H1 (cell line): ENCODE measurements around the gene FGD5. TPM values are rescaled to one million over a fixed set of nuclear protein-coding genes. Genes with fewer than 3 reads are reported as not detected.

ENCODE experiments used
- CTCF ChIA-PET: fragments of 300-600 bp; sonication (Branson Sonifier 250); formaldehyde crosslinking; loops from one replicate; lab custom pipeline; 2021; ENCODE audit not compliant: partially characterized antibody; lab: Charles Lee
- POLR2A ChIA-PET: fragments of 300-600 bp; sonication (Branson Sonifier 250); formaldehyde crosslinking; loops from one replicate; lab custom pipeline; 2021; ENCODE audit warnings: inconsistent platforms; ENCODE audit not compliant: partially characterized antibody; lab: Charles Lee
- DNase-seq, 2 experiments: peaks; one replicate each; pipeline versions ENCODE4 v3.0.0 to v3.0.0-alpha.2; 2010 to 2022; ENCODE audit warnings: low spot score in 2 of 2, low read depth in 1 of 2, mixed read lengths in 1 of 2
- FAIRE-seq: peaks from 2 replicates; lab custom pipeline; 2011; peaks lifted over from hg19 to GRCh38; lab: Jason Lieb, UNC
- H2AFZ ChIP-seq: 2 replicates; pipeline ENCODE4 v1.8.1; 2012; ENCODE audit warnings: low read length, inconsistent platforms
- H2AK5ac ChIP-seq: 2 replicates; pipeline ENCODE4 v1.6.1; 2013; ENCODE audit warnings: low read depth, low read length
- H2BK120ac ChIP-seq: replicated peaks from 2 replicates; pipeline ENCODE3; 2013; ENCODE audit warnings: low read depth, low read length, inconsistent platforms
- H2BK12ac ChIP-seq: 2 replicates; pipeline ENCODE4 v1.6.1; 2013; ENCODE audit warnings: low read depth, low read length
- H2BK15ac ChIP-seq: 2 replicates; pipeline ENCODE4 v1.6.1; 2013; ENCODE audit warnings: low read length
- H2BK20ac ChIP-seq: 2 replicates; pipeline ENCODE4 v1.6.1; 2013; ENCODE audit warnings: low read length
- H2BK5ac ChIP-seq: 2 replicates; pipeline ENCODE4 v1.6.1; 2013; ENCODE audit warnings: low read depth, low read length
- H3K14ac ChIP-seq: 2 replicates; pipeline ENCODE4 v1.6.1; 2013; ENCODE audit warnings: inconsistent platforms; ENCODE audit not compliant: insufficient read length
- H3K18ac ChIP-seq: 2 replicates; pipeline ENCODE4 v1.6.1; 2013; ENCODE audit warnings: low read length; ENCODE audit errors: extremely low read depth
- H3K23ac ChIP-seq: 2 replicates; pipeline ENCODE4 v1.6.1; 2013; ENCODE audit warnings: inconsistent platforms; ENCODE audit not compliant: insufficient read length
- H3K23me2 ChIP-seq: 2 replicates; pipeline ENCODE4 v1.6.1; 2013; ENCODE audit warnings: low read depth, low read length
- H3K27ac ChIP-seq: 2 replicates; pipeline ENCODE4 v1.6.1; 2011; ENCODE audit warnings: low read depth, low read length, inconsistent platforms
- H3K27me3 ChIP-seq, 4 experiments: replicated peaks in 1 of 4; 1 replicate in 1 of 4; 2 replicates in 3 of 4; pipeline versions ENCODE4 v1.6.1 to v1.8.1; 2011 to 2013; ENCODE audit warnings: low read length in 3 of 4, mild to moderate bottlenecking in 3 of 4, inconsistent platforms in 2 of 4, mixed read lengths in 2 of 4, moderate library complexity in 1 of 4; ENCODE audit not compliant: control insufficient read depth in 3 of 4, insufficient read depth in 3 of 4; ENCODE audit errors: extremely low read depth in 1 of 4
- H3K36me3 ChIP-seq, 4 experiments: 2 replicates each; pipeline versions ENCODE4 v1.6.1 to v1.8.1; 2011 to 2013; ENCODE audit warnings: mild to moderate bottlenecking in 4 of 4, low read length in 3 of 4, moderate library complexity in 2 of 4, control low read depth in 1 of 4, inconsistent platforms in 1 of 4; ENCODE audit not compliant: insufficient read depth in 4 of 4, control insufficient read depth in 2 of 4
- H3K4ac ChIP-seq: replicated peaks from 2 replicates; pipeline ENCODE3; 2013; ENCODE audit warnings: low read length, low read depth, mixed read lengths, inconsistent platforms; ENCODE audit not compliant: insufficient read length
- H3K4me1 ChIP-seq, 4 experiments: replicated peaks in 1 of 4; 1 replicate in 1 of 4; 2 replicates in 3 of 4; pipeline versions ENCODE4 v1.6.1 to v1.8.1; 2011 to 2013; ENCODE audit warnings: low read length in 3 of 4, inconsistent platforms in 2 of 4, mixed read lengths in 1 of 4; ENCODE audit not compliant: insufficient read depth in 4 of 4, control insufficient read depth in 3 of 4
- H3K4me2 ChIP-seq, 2 experiments: 2 replicates each; pipeline versions ENCODE4 v1.6.1 to v1.8.1; 2011 to 2013; ENCODE audit warnings: low read depth in 2 of 2, low read length in 2 of 2, control low read depth in 1 of 2, inconsistent platforms in 1 of 2, mild to moderate bottlenecking in 1 of 2; ENCODE audit not compliant: insufficient read depth in 1 of 2
- H3K4me3 ChIP-seq, 4 experiments: fragments of 200-600, 300-600 bp in 1 of 4; sonication (generic), shearing (Covaris generic), sonication (Bioruptor Twin) in 1 of 4; 2 replicates each; pipeline versions ENCODE4 v1.5.1 to v1.8.1; 2011 to 2016; ENCODE audit warnings: low read length in 4 of 4, low read depth in 3 of 4, control low read depth in 2 of 4, inconsistent platforms in 2 of 4, mild to moderate bottlenecking in 2 of 4, mixed read lengths in 1 of 4, moderate library complexity in 1 of 4; ENCODE audit not compliant: insufficient read depth in 2 of 4; ENCODE audit errors: extremely low read depth in 1 of 4
- H3K56ac ChIP-seq: replicated peaks from 2 replicates; pipeline ENCODE3; 2013; ENCODE audit warnings: low read depth, mild to moderate bottlenecking, mixed read lengths, low read length, inconsistent platforms; ENCODE audit not compliant: insufficient read length
- H3K79me1 ChIP-seq: 2 replicates; pipeline ENCODE4 v1.6.1; 2013; ENCODE audit warnings: low read depth, low read length, control low read depth
- H3K79me2 ChIP-seq, 2 experiments: 2 replicates each; pipeline versions ENCODE4 v1.6.1 to v1.8.1; 2012 to 2013; ENCODE audit warnings: low read length in 2 of 2, mild to moderate bottlenecking in 2 of 2, inconsistent platforms in 1 of 2; ENCODE audit not compliant: insufficient read depth in 2 of 2, control insufficient read depth in 1 of 2
- H3K9ac ChIP-seq, 4 experiments: replicated peaks in 1 of 4; 1 replicate in 1 of 4; 2 replicates in 3 of 4; pipeline versions ENCODE4 v1.6.1 to v1.8.1; 2011 to 2013; ENCODE audit warnings: low read depth in 3 of 4, low read length in 3 of 4, control low read depth in 2 of 4, mild to moderate bottlenecking in 2 of 4, moderate library complexity in 2 of 4, inconsistent platforms in 1 of 4; ENCODE audit errors: extremely low read depth in 1 of 4
- H3K9me3 ChIP-seq, 2 experiments: 2 replicates each; pipeline versions ENCODE4 v1.6.1 to v1.8.1; 2012 to 2013; ENCODE audit warnings: mild to moderate bottlenecking in 2 of 2, moderate library complexity in 2 of 2, control low read depth in 1 of 2, inconsistent platforms in 1 of 2, low read depth in 1 of 2, low read length in 1 of 2, mixed read lengths in 1 of 2; ENCODE audit not compliant: insufficient read depth in 2 of 2
- H4K20me1 ChIP-seq, 2 experiments: replicated peaks in 1 of 2; 2 replicates each; pipeline versions ENCODE3 to v1.8.1; 2011 to 2013; ENCODE audit warnings: inconsistent platforms in 2 of 2, low read length in 2 of 2, mild to moderate bottlenecking in 1 of 2; ENCODE audit not compliant: insufficient read depth in 2 of 2, control insufficient read depth in 1 of 2
- H4K5ac ChIP-seq: 2 replicates; pipeline ENCODE4 v1.6.1; 2013; ENCODE audit warnings: low read length, low read depth, mixed read lengths, inconsistent platforms; ENCODE audit not compliant: insufficient read length
- H4K8ac ChIP-seq: 2 replicates; pipeline ENCODE4 v1.8.0; 2013; ENCODE audit warnings: mild to moderate bottlenecking, moderate library complexity, low read length, inconsistent platforms; ENCODE audit not compliant: insufficient read depth; ENCODE audit errors: extremely low read depth
- H4K91ac ChIP-seq: replicated peaks from 2 replicates; pipeline ENCODE3; 2013; ENCODE audit warnings: low read length, mixed read lengths, inconsistent platforms; ENCODE audit not compliant: insufficient read length
- BCL11A ChIP-seq, 2 experiments: IDR thresholded peaks; one replicate each; pipeline ENCODE4 v1.6.1; 2011; ENCODE audit warnings: low read depth in 2 of 2, low read length in 2 of 2, mild to moderate bottlenecking in 2 of 2
- CHD2 ChIP-seq: IDR thresholded peaks from 2 replicates; pipeline ENCODE4 v1.6.1; 2012; ENCODE audit warnings: low read length, improper control_type of control experiment
- CTBP2 ChIP-seq: IDR thresholded peaks from 2 replicates; pipeline ENCODE4 v1.7.0; 2011; ENCODE audit warnings: borderline replicate concordance, mild to moderate bottlenecking, moderate library complexity, mixed read lengths, low read length; ENCODE audit not compliant: insufficient read depth, insufficient read length
- HDAC2 ChIP-seq, 2 experiments: fragments of 300-600 bp in 1 of 2; sonication (generic) in 1 of 2; IDR thresholded peaks; 2 replicates each; pipeline ENCODE4 v1.6.1; 2011 to 2012; ENCODE audit warnings: low read depth in 2 of 2, low read length in 2 of 2, mild to moderate bottlenecking in 2 of 2, moderate library complexity in 2 of 2, borderline replicate concordance in 1 of 2, inconsistent platforms in 1 of 2
- HDAC6 ChIP-seq: IDR thresholded peaks from one replicate; pipeline ENCODE4 v1.7.1; 2012; ENCODE audit warnings: low read depth, mild to moderate bottlenecking, inconsistent platforms, low read length, moderate library complexity
- RFX5 ChIP-seq: IDR thresholded peaks from 2 replicates; pipeline ENCODE4 v1.6.1; 2011; ENCODE audit warnings: low read depth, low read length, improper control_type of control experiment, borderline replicate concordance
- SRF ChIP-seq: IDR thresholded peaks from 2 replicates; pipeline ENCODE4 v1.6.1; 2011; ENCODE audit warnings: mild to moderate bottlenecking, low read depth, low read length, moderate library complexity
- SUZ12 ChIP-seq: fragments of 200-600 bp; sonication (generic); IDR thresholded peaks from 2 replicates; pipeline ENCODE4 v1.6.1; 2012; ENCODE audit warnings: mild to moderate bottlenecking, inconsistent platforms, low read length, moderate library complexity, mixed read lengths
- TEAD4 ChIP-seq: IDR thresholded peaks from 2 replicates; pipeline ENCODE4 v1.6.1; 2012; ENCODE audit warnings: low read depth, low read length, inconsistent platforms, mixed read lengths
- WGBS, 2 experiments: shearing (Covaris generic) in 1 of 2; methylation state at CpG; one replicate each; pipeline versions ENCODE4 v1.1.6 to v1.1.7; 2013 to 2015; ENCODE audit warnings: low lambda C conversion rate in 2 of 2, mixed read lengths in 2 of 2, inconsistent platforms in 1 of 2, low coverage in 1 of 2, missing lambda C conversion rate in 1 of 2; ENCODE audit not compliant: insufficient replicate concordance in 2 of 2, insufficient coverage in 1 of 2, insufficient read length in 1 of 2; ENCODE audit errors: extremely low coverage in 1 of 2, missing lambda C conversion rate in 1 of 2; 5-methylcytosine and 5-hydroxymethylcytosine counted together
- polyA plus RNA-seq, 7 experiments: library from polyadenylated mRNA; depleted of rRNA in 3 of 7; stranded (reverse) in 5 of 7; unstranded in 2 of 7; fragments of >200 nt in 5 of 7; fragments of 200-250 nt in 2 of 7; gene quantifications; 1 replicate in 5 of 7; 2 replicates in 1 of 7; 4 replicates in 1 of 7; pipeline versions ENCODE4 v1.2.1 to v1.2.3, GENCODE V29; 2011 to 2013; ENCODE audit warnings: missing spikeins in 2 of 7, mixed read lengths in 2 of 7
- total RNA-seq: library from RNA; stranded (reverse); fragmentation: NEBNext Ultra II Directional; extraction: Animal tissue kit (Norgen Biotek cat#: 25700); gene quantifications from 2 replicates; pipeline ENCODE4 v1.2.1, GENCODE V29; 2021
- TF ChIP-seq, protein P1 (sequence below): IDR thresholded peaks from 2 replicates; pipeline ENCODE4 v1.6.1; 2011; ENCODE audit warnings: low read length, improper control_type of control experiment

Gene FGD5
- total and polyA plus RNA-seq, 2 of the 8 experiments (the other 6 are each of a cell fraction or from before 2014, with no cell fraction given): 4.7 to 14.3 TPM

DNA sequence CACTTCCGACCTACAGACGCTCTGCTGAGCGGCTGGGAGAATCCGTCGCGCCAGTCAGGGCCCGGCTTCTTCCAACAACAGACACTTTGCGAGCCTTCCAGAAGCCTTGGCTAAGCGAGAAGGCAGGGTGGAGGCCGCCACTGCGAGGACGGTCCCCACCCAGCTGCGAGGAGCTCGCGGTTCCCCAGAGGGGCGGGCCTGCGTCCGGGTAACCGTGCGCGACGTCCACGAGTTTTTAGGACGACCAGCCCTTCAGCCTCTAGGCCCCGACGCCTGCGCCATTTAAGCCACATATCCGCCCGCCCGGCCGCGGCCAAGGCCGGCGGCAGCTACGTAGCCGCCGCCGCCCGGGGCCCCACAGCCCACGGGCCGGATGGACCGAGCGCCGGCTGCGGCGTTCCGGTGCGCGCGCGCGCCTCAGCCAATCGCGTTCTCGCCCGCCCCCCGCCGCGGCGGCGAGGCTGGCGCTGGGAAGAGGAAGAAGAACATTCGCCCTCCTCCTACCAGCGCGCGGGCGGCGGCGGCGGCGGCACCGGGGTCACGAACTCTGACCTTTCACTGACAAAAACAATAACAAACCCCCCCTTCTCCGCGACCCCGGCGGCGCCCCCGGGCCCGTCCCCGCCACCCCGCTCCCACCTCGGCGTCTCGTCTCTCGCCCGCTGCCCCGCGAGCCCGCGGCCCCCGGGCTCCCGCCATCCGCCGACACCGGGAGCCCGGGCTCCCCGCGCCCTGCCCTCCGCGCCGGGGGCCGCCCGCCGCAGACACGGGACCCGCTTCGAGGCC, 128.5 kb downstream of the FGD5 start, which contains the start of gene NR2C2:
Gene NR2C2, plus strand, starts transcription at position 484 of the 786 bp plus-strand sequence. CDS start 56,332 bp downstream, outside the sequence.
- peak within 1 kb of the TSS; percentile 54; the same call in 1 of the 2 replicates for H2BK12ac ChIP-seq
- H4K8ac ChIP-seq: peak within 1 kb of the TSS; percentile 100
- H2BK120ac ChIP-seq: no peak within 1 kb of the TSS
- ChIA-PET CTCF (interaction anchor here (0.9 to 1.1 kb wide), 3 partner anchors 20 to 166 kb away, joined by 3 to 6 read pairs (median 4); no protein-coding TSS in a partner anchor), POLR2A (interaction anchor here (0.7 to 2.4 kb wide), 17 partner anchors 9 to 296 kb away, joined by 3 to 22 read pairs (median 4); partner anchors contain the start of gene CCDC174)
- H4K20me1 ChIP-seq: peaks cover 5 to 16% of the 10 kb centered on the region in 2 experiments
- H3K23me2 ChIP-seq: no peaks in the 10 kb centered on the region
- peak within 1 kb of the TSS; percentile 32 for H3K4ac ChIP-seq
- peaks cover 3 to 10% (median 4%) of the 10 kb centered on the region in 4 experiments; a peak in 4 of 7 replicates for H3K4me1 ChIP-seq
- peak within 1 kb of the TSS; percentile 97 for H3K27ac ChIP-seq
- H3K27me3 ChIP-seq: no peaks in the 10 kb centered on the region
- FAIRE-seq (no peak), DNase-seq (peak in 1 of 2 experiments; percentile 88)
- 2% methylated on average over 44 of the region's 108 CpGs; no CpG with 5 or more reads in 1 of the 2 experiments for WGBS, 2 experiments
- H3K18ac ChIP-seq: peak within 1 kb of the TSS; percentile 73
- peak within 1 kb of the TSS; percentile 96 for H4K5ac ChIP-seq
- peaks cover 36 to 81% of the 10 kb centered on the region in 2 experiments for H3K79me2 ChIP-seq
- no peaks in the 10 kb centered on the region for H3K9me3 ChIP-seq
- H3K23ac ChIP-seq: no peak within 1 kb of the TSS
- no peak within 1 kb of the TSS for H2BK20ac ChIP-seq
- H4K91ac ChIP-seq: peak within 1 kb of the TSS; percentile 67
- H3K9ac ChIP-seq: peak within 1 kb of the TSS; percentile 94 to 97 (median 96)
- H2BK5ac ChIP-seq: peak within 1 kb of the TSS; percentile 92
- peak within 1 kb of the TSS; percentile 15; the same call in 1 of the 2 replicates for H2AFZ ChIP-seq
- H3K14ac ChIP-seq: peak within 1 kb of the TSS; percentile 8
- peaks cover 13 to 35% (median 18%) of the 10 kb centered on the region in 4 experiments for H3K36me3 ChIP-seq
- peak within 1 kb of the TSS; percentile 84 to 92 for H3K4me2 ChIP-seq
- H3K4me3 ChIP-seq: peak within 1 kb of the TSS; percentile 92 to 99 (median 95)
- peak within 1 kb of the TSS; percentile 75 for H3K56ac ChIP-seq
- H2BK15ac ChIP-seq: 0 out of 2 replicates have a peak within 1 kb of the TSS, but pooled peaks have one; percentile 37
- no peak within 1 kb of the TSS for H2AK5ac ChIP-seq
- H3K79me1 ChIP-seq: peaks cover 8% of the 10 kb centered on the region
- TF ChIP-seq, protein P1, sequence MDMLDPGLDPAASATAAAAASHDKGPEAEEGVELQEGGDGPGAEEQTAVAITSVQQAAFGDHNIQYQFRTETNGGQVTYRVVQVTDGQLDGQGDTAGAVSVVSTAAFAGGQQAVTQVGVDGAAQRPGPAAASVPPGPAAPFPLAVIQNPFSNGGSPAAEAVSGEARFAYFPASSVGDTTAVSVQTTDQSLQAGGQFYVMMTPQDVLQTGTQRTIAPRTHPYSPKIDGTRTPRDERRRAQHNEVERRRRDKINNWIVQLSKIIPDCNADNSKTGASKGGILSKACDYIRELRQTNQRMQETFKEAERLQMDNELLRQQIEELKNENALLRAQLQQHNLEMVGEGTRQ: no peak
- TF ChIP-seq BCL11A (IDR thresholded peaks at IDR 0.05; ENCODE audit: low read depth in 2 of 2, low read length in 2 of 2) (no peak), CHD2 (no peak), RFX5 (no peak), TEAD4 (no peak), HDAC6 (no peak), SRF (no peak), CTBP2 (no peak), SUZ12 (no peak), HDAC2 (IDR thresholded peaks at IDR 0.05; ENCODE audit: borderline replicate concordance in 1 of 2, low read depth in 2 of 2, low read length in 2 of 2) (no peak)
